IPS-18a (cell line): Measurements from ENCODE around the gene FOXL1.

Source experiments
- H3K27ac ChIP-seq: one replicate; pipeline ENCODE4 v1.5.1; 2013; ENCODE audit warnings: low read length
- H3K27me3 ChIP-seq: one replicate; pipeline ENCODE4 v1.6.1; 2013; ENCODE audit warnings: mild to moderate bottlenecking, low read length; ENCODE audit not compliant: control insufficient read depth, insufficient read depth
- H3K36me3 ChIP-seq: one replicate; pipeline ENCODE4 v1.6.1; 2013; ENCODE audit warnings: low read depth, low read length; ENCODE audit not compliant: control insufficient read depth
- H3K4me1 ChIP-seq: one replicate; pipeline ENCODE4 v1.6.1; 2013; ENCODE audit warnings: low read depth, low read length; ENCODE audit not compliant: control insufficient read depth
- H3K4me3 ChIP-seq: one replicate; pipeline ENCODE4 v1.5.1; 2013; ENCODE audit warnings: low read length
- H3K9ac ChIP-seq: one replicate; pipeline ENCODE4 v1.6.1; 2013; ENCODE audit warnings: mild to moderate bottlenecking, low read length, moderate library complexity
- H3K9me3 ChIP-seq: one replicate; pipeline ENCODE4 v1.6.1; 2013; ENCODE audit warnings: low read depth, low read length; ENCODE audit not compliant: control insufficient read depth

FOXL1 gene

GRCh38 chr16:86550281-86550680 is 28.1 kb upstream of the FOXL1 start:
- H3K4me1 ChIP-seq, result peaks cover 3% of the 10 kb centered on the region
- no peaks in the 10 kb centered on the region for H3K9me3 ChIP-seq
- H3K27me3 ChIP-seq, result no peaks in the 10 kb centered on the region
- no peak overlapping the region for H3K27ac ChIP-seq
- H3K9ac ChIP-seq, result no peak overlapping the region
- H3K36me3 ChIP-seq, result peaks cover 4% of the 10 kb centered on the region
- no peak overlapping the region for H3K4me3 ChIP-seq

- H3K4me3 ChIP-seq, result no peak overlapping the region
- no peaks in the 10 kb centered on the region for H3K27me3 ChIP-seq
- H3K36me3 ChIP-seq, result peaks cover 4% of the 10 kb centered on the region
- H3K9ac ChIP-seq, result no peak overlapping the region
- no peaks in the 10 kb centered on the region for H3K9me3 ChIP-seq
- no peak overlapping the region for H3K27ac ChIP-seq
- H3K4me1 ChIP-seq, result peaks cover 3% of the 10 kb centered on the region
Observed at GRCh38 chr16:86553356-86553755, 25.0 kb upstream of the FOXL1 start.

- peaks cover 3% of the 10 kb centered on the region for H3K4me1 ChIP-seq
- H3K27me3 ChIP-seq, result no peaks in the 10 kb centered on the region
- H3K36me3 ChIP-seq, result peaks cover 4% of the 10 kb centered on the region
- H3K27ac ChIP-seq, result peak overlapping the region; percentile 54
- H3K9ac ChIP-seq, result peak overlapping the region; percentile 90
- H3K4me3 ChIP-seq, result peak overlapping the region; percentile 76
- no peaks in the 10 kb centered on the region for H3K9me3 ChIP-seq
Observed at GRCh38 chr16:86554599-86554916, 23.8 kb upstream of the FOXL1 start.

GRCh38 chr16:86554917-86555703 is 23.2 kb upstream of the FOXL1 start, which contains the start of gene MTHFSD:
MTHFSD (minus strand) TSS chr16:86555235; CDS start chr16:86555184, 51 bp downstream.
- no peaks in the 10 kb centered on the region for H3K27me3 ChIP-seq
- H3K27ac ChIP-seq, result peak within 1 kb of the TSS; percentile 69
- no peaks in the 10 kb centered on the region for H3K9me3 ChIP-seq

GRCh38 chr16:86555704-86556075 is 22.7 kb upstream of the FOXL1 start:
- no peak overlapping the region for H3K27ac ChIP-seq
- H3K36me3 ChIP-seq, result peaks cover 4% of the 10 kb centered on the region
- no peaks in the 10 kb centered on the region for H3K9me3 ChIP-seq
- peak overlapping the region; percentile 90 for H3K9ac ChIP-seq
- peaks cover 3% of the 10 kb centered on the region for H3K4me1 ChIP-seq
- peak overlapping the region; percentile 76 for H3K4me3 ChIP-seq
- H3K27me3 ChIP-seq, result no peaks in the 10 kb centered on the region

More at GRCh38 chr16:86554917-86555703, 23.2 kb upstream of the FOXL1 start, which contains the start of gene MTHFSD:
- Histone ChIP-seq H3K9ac (peak within 1 kb of the TSS; percentile 90), H3K4me1 (peaks cover 3% of the 10 kb centered on the region), H3K4me3 (peak within 1 kb of the TSS; percentile 76), H3K36me3 (peaks cover 4% of the 10 kb centered on the region)

- no peak overlapping the region for H3K9ac ChIP-seq
- H3K4me3 ChIP-seq, result no peak overlapping the region
- no peaks in the 10 kb centered on the region for H3K27me3 ChIP-seq
- H3K27ac ChIP-seq, result no peak overlapping the region
- peaks cover 3% of the 10 kb centered on the region for H3K36me3 ChIP-seq
- peaks cover 3% of the 10 kb centered on the region for H3K4me1 ChIP-seq
- no peaks in the 10 kb centered on the region for H3K9me3 ChIP-seq
Observed at GRCh38 chr16:86556576-86556975, 21.8 kb upstream of the FOXL1 start.

GRCh38 chr16:86557587-86557986 is 20.8 kb upstream of the FOXL1 start:
- Histone ChIP-seq H3K9ac (no peak overlapping the region), H3K27me3 (peaks cover 3% of the 10 kb centered on the region)

GRCh38 chr16:86558355-86559193 is 19.8 kb upstream of the FOXL1 start:
- H3K9ac ChIP-seq, result no peak overlapping the region
- H3K9me3 ChIP-seq, result no peaks in the 10 kb centered on the region
- H3K4me1 ChIP-seq, result peaks cover 3% of the 10 kb centered on the region
- H3K27me3 ChIP-seq, result peaks cover 13% of the 10 kb centered on the region
- no peak overlapping the region for H3K4me3 ChIP-seq
- H3K36me3 ChIP-seq, result no peaks in the 10 kb centered on the region
- H3K27ac ChIP-seq, result no peak overlapping the region

More at GRCh38 chr16:86557587-86557986, 20.8 kb upstream of the FOXL1 start:
- no peaks in the 10 kb centered on the region for H3K36me3 ChIP-seq
- no peak overlapping the region for H3K4me3 ChIP-seq
- H3K4me1 ChIP-seq, result peaks cover 3% of the 10 kb centered on the region
- no peaks in the 10 kb centered on the region for H3K9me3 ChIP-seq
- H3K27ac ChIP-seq, result no peak overlapping the region

- Histone ChIP-seq H3K36me3 (no peaks in the 10 kb centered on the region), H3K9me3 (no peaks in the 10 kb centered on the region), H3K27ac (no peak overlapping the region), H3K4me1 (peaks cover 3% of the 10 kb centered on the region), H3K27me3 (peaks cover 25% of the 10 kb centered on the region), H3K4me3 (no peak overlapping the region), H3K9ac (no peak overlapping the region)
Observed at GRCh38 chr16:86559802-86560305, 18.5 kb upstream of the FOXL1 start.

GRCh38 chr16:86562356-86562755 is 16.0 kb upstream of the FOXL1 start:
- Histone ChIP-seq H3K4me1 (peaks cover 8% of the 10 kb centered on the region), H3K9me3 (no peaks in the 10 kb centered on the region)

GRCh38 chr16:86563469-86564345 is 14.6 kb upstream of the FOXL1 start:
- Histone ChIP-seq H3K9ac (no peak overlapping the region), H3K4me3 (peak overlapping the region; percentile 53), H3K27ac (no peak overlapping the region)

More at GRCh38 chr16:86562356-86562755, 16.0 kb upstream of the FOXL1 start:
- H3K4me3 ChIP-seq, result no peak overlapping the region
- H3K27me3 ChIP-seq, result peaks cover 49% of the 10 kb centered on the region
- H3K36me3 ChIP-seq, result no peaks in the 10 kb centered on the region
- H3K9ac ChIP-seq, result no peak overlapping the region
- H3K27ac ChIP-seq, result no peak overlapping the region

More at GRCh38 chr16:86563469-86564345, 14.6 kb upstream of the FOXL1 start:
- Histone ChIP-seq H3K4me1 (peaks cover 8% of the 10 kb centered on the region), H3K9me3 (no peaks in the 10 kb centered on the region), H3K36me3 (no peaks in the 10 kb centered on the region), H3K27me3 (peaks cover 63% of the 10 kb centered on the region)
